ENCODE data around the gene ULK4.
A peak's percentile ranks its signal among the peaks of the same experiment; 100 is the strongest.
"Not testable (repeated sequence)": the region's sequence is repeated elsewhere in the genome, so short reads cannot be mapped to it uniquely, and the experiment has no call there.

Gene ULK4

DNA sequence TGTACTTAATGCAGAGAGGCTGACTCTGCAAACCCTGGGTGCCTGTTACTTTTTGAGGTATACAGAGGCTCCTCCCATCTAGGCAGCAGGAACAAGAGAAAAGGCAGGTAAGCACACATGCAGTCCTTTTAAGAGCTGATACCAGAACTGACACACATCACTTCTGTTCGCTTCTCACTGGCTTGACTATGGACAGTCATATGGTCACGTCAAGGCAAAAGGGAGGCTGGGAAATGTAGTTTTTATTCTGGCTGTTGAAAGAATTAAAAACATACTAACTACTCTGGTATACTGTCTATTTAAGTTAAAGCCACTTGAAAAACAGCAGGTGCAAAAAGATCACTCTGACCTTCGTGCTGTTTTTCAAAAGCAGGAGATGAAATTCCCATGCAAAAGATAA is 544.3 kb downstream of the ULK4 start:
- no peak overlapping the region for H2BK120ac ChIP-seq (ENCODE audit: low read depth, low read length)
- H3K27ac ChIP-seq (ENCODE audit: low read depth, low read length) = no peak overlapping the region
- H3K56ac ChIP-seq (ENCODE audit: low read length) = no peak overlapping the region
- H3K36me3 ChIP-seq (ENCODE audit: control insufficient read depth, insufficient read depth, low read length) = no peaks in the 10 kb centered on the region
- no peak for DNase-seq
- no peak overlapping the region for H4K8ac ChIP-seq (ENCODE audit: low read depth, low read length)
- no peak overlapping the region for H3K9ac ChIP-seq (ENCODE audit: low read length)
- no peak overlapping the region for H3K4me3 ChIP-seq (ENCODE audit: low read length)
- WGBS (ENCODE audit: extremely low coverage, insufficient coverage, low lambda C conversion rate) = no CpG with 5 or more reads among the region's 3 CpGs
- no peaks in the 10 kb centered on the region for H3K79me2 ChIP-seq (ENCODE audit: control insufficient read depth, insufficient read depth, low read length)
- no peak overlapping the region for H4K5ac ChIP-seq (ENCODE audit: low read length)
- H3K4me2 ChIP-seq (ENCODE audit: low read length) = no peak overlapping the region
- H3K4me1 ChIP-seq (ENCODE audit: control insufficient read depth, low read depth, low read length) = no peaks in the 10 kb centered on the region
- no peak overlapping the region for H3K18ac ChIP-seq (ENCODE audit: low read length)
- no peaks in the 10 kb centered on the region for H3K27me3 ChIP-seq (ENCODE audit: insufficient read depth, low read length, poor library complexity)
- H3K23ac ChIP-seq (ENCODE audit: low read length) = no peak overlapping the region
- no peak overlapping the region for H2BK15ac ChIP-seq (replicated peaks; ENCODE audit: low read depth)
- no peak overlapping the region for H2AK5ac ChIP-seq (ENCODE audit: low read length)
- no peak overlapping the region for H2BK5ac ChIP-seq (ENCODE audit: low read length)
- no peaks in the 10 kb centered on the region for H3K79me1 ChIP-seq (ENCODE audit: low read length)
- no peak overlapping the region for H3K4ac ChIP-seq (ENCODE audit: low read depth, low read length)

DNA sequence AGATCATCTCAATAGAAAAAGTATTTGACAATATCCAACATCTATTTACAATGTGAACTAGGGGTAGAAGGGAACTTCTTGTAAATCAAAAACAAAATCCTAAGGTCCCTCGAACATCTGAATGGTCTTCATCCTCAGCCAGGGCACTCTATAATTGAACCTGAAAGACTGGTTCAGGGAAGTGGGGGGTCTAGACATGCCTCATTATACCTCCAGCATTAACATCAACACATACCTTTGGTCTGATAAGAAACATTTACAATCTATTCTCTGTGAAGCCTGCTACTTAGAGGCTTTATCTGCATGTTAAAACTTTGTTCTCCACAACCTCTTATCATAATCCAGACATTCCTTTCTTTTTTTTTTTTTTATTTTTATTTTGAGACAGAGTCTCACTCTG is 550.8 kb downstream of the ULK4 start:
- Histone ChIP-seq H3K4me3 (ENCODE audit: low read length) (no peak overlapping the region), H3K79me1 (ENCODE audit: low read length) (no peaks in the 10 kb centered on the region), H2BK5ac (ENCODE audit: low read length) (peak overlapping the region; percentile 98)

DNA sequence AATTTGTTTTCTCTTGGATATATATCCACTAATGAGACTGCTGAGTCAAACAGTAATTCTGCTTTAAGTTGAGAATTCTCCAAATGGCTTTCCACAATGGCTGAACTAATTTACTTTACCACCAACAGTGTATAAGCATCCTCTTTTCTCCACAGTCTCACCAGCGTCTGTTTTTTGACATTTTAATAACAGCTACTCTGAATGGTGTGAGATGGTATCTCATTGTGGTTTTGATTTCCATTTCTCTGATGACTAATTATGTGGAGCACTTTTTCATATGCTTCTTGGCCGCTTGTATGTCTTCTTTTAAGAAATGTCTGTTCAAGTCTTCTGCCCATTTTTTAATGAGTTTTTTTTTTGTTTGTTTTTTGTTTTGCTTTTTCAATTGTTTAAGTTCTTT is 556.4 kb downstream of the ULK4 start:
- no peak overlapping the region for H4K8ac ChIP-seq (ENCODE audit: low read depth, low read length)
- H3K79me2 ChIP-seq (ENCODE audit: control insufficient read depth, insufficient read depth, low read length) = no peaks in the 10 kb centered on the region
- no peak overlapping the region for H3K18ac ChIP-seq (ENCODE audit: low read length)
- H3K36me3 ChIP-seq (ENCODE audit: control insufficient read depth, insufficient read depth, low read length) = no peaks in the 10 kb centered on the region
- H3K56ac ChIP-seq (ENCODE audit: low read length) = no peak overlapping the region
- no peak overlapping the region for H3K4me2 ChIP-seq (ENCODE audit: low read length)
- H2BK5ac ChIP-seq (ENCODE audit: low read length) = no peak overlapping the region
- no peak overlapping the region for H2BK120ac ChIP-seq (ENCODE audit: low read depth, low read length)
- no CpG with 5 or more reads among the region's 2 CpGs for WGBS (ENCODE audit: extremely low coverage, insufficient coverage, low lambda C conversion rate)
- no peak overlapping the region for H3K27ac ChIP-seq (ENCODE audit: low read depth, low read length)
- H3K4ac ChIP-seq (ENCODE audit: low read depth, low read length) = no peak overlapping the region
- H3K9ac ChIP-seq (ENCODE audit: low read length) = no peak overlapping the region
- no peak overlapping the region for H4K5ac ChIP-seq (ENCODE audit: low read length)
- H3K27me3 ChIP-seq (ENCODE audit: insufficient read depth, low read length, poor library complexity) = no peaks in the 10 kb centered on the region
- no peaks in the 10 kb centered on the region for H3K79me1 ChIP-seq (ENCODE audit: low read length)
- H2AK5ac ChIP-seq (ENCODE audit: low read length) = no peak overlapping the region
- no peak overlapping the region for H3K4me3 ChIP-seq (ENCODE audit: low read length)
- H3K23ac ChIP-seq (ENCODE audit: low read length) = no peak overlapping the region
- H3K4me1 ChIP-seq (ENCODE audit: control insufficient read depth, low read depth, low read length) = no peaks in the 10 kb centered on the region
- DNase-seq = no peak
- H2BK15ac ChIP-seq (replicated peaks; ENCODE audit: low read depth) = no peak overlapping the region

More for the DNA sequence above, 550.8 kb downstream of the ULK4 start:
- Histone ChIP-seq H2BK120ac (ENCODE audit: low read depth, low read length) (no peak overlapping the region), H3K36me3 (ENCODE audit: control insufficient read depth, insufficient read depth, low read length) (no peaks in the 10 kb centered on the region), H3K4me1 (ENCODE audit: control insufficient read depth, low read depth, low read length) (peaks cover 2% of the 10 kb centered on the region), H3K9ac (ENCODE audit: low read length) (no peak overlapping the region), H4K8ac (ENCODE audit: low read depth, low read length) (no peak overlapping the region), H3K27me3 (ENCODE audit: insufficient read depth, low read length, poor library complexity) (no peaks in the 10 kb centered on the region), H4K5ac (ENCODE audit: low read length) (no peak overlapping the region), H3K23ac (ENCODE audit: low read length) (no peak overlapping the region), H3K4ac (ENCODE audit: low read depth, low read length) (no peak overlapping the region), H3K27ac (ENCODE audit: low read depth, low read length) (peak overlapping the region; percentile 76), H3K18ac (ENCODE audit: low read length) (no peak overlapping the region), H2BK15ac (replicated peaks; ENCODE audit: low read depth) (no peak overlapping the region), H3K56ac (ENCODE audit: low read length) (no peak overlapping the region), H2AK5ac (ENCODE audit: low read length) (no peak overlapping the region), H3K79me2 (ENCODE audit: control insufficient read depth, insufficient read depth, low read length) (no peaks in the 10 kb centered on the region), H3K4me2 (ENCODE audit: low read length) (no peak overlapping the region)
- no CpG with 5 or more reads among the region's 1 CpG for WGBS (ENCODE audit: extremely low coverage, insufficient coverage, low lambda C conversion rate)
- peak; percentile 92 for DNase-seq

DNA sequence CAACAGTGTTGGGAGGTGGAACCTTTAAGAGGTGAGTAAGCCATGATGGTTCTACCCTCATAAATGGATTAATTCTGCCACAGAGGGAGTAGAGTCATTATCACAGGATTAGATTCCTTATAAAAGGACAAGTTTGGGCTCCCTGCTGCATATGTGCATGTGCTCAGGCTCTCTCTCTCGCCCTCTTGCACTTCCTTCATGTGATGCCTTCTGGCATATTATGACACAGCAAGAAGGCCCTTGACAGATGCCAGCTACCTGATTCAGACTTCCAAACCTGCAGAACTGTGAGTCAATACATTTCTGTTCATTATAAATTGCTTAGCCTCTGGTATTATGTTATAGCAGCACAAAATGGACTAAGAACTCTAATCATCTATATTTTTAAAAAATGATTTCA is 557.3 kb downstream of the ULK4 start:
- WGBS (ENCODE audit: extremely low coverage, insufficient coverage, low lambda C conversion rate) = no CpG with 5 or more reads among the region's 1 CpG
- no peaks in the 10 kb centered on the region for H3K79me1 ChIP-seq (ENCODE audit: low read length)
- no peak overlapping the region for H3K27ac ChIP-seq (ENCODE audit: low read depth, low read length)
- no peak overlapping the region for H3K4me2 ChIP-seq (ENCODE audit: low read length)
- no peak overlapping the region for H2BK15ac ChIP-seq (replicated peaks; ENCODE audit: low read depth)
- no peaks in the 10 kb centered on the region for H3K27me3 ChIP-seq (ENCODE audit: insufficient read depth, low read length, poor library complexity)
- H4K8ac ChIP-seq (ENCODE audit: low read depth, low read length) = no peak overlapping the region
- H3K4me3 ChIP-seq (ENCODE audit: low read length) = no peak overlapping the region
- no peak overlapping the region for H3K9ac ChIP-seq (ENCODE audit: low read length)
- H3K56ac ChIP-seq (ENCODE audit: low read length) = no peak overlapping the region
- no peak overlapping the region for H3K18ac ChIP-seq (ENCODE audit: low read length)
- H3K4ac ChIP-seq (ENCODE audit: low read depth, low read length) = no peak overlapping the region
- H3K36me3 ChIP-seq (ENCODE audit: control insufficient read depth, insufficient read depth, low read length) = no peaks in the 10 kb centered on the region
- no peak overlapping the region for H3K23ac ChIP-seq (ENCODE audit: low read length)
- H2AK5ac ChIP-seq (ENCODE audit: low read length) = no peak overlapping the region
- no peaks in the 10 kb centered on the region for H3K79me2 ChIP-seq (ENCODE audit: control insufficient read depth, insufficient read depth, low read length)
- H2BK5ac ChIP-seq (ENCODE audit: low read length) = no peak overlapping the region
- DNase-seq = no peak
- no peaks in the 10 kb centered on the region for H3K4me1 ChIP-seq (ENCODE audit: control insufficient read depth, low read depth, low read length)
- H4K5ac ChIP-seq (ENCODE audit: low read length) = no peak overlapping the region
- H2BK120ac ChIP-seq (ENCODE audit: low read depth, low read length) = no peak overlapping the region

DNA sequence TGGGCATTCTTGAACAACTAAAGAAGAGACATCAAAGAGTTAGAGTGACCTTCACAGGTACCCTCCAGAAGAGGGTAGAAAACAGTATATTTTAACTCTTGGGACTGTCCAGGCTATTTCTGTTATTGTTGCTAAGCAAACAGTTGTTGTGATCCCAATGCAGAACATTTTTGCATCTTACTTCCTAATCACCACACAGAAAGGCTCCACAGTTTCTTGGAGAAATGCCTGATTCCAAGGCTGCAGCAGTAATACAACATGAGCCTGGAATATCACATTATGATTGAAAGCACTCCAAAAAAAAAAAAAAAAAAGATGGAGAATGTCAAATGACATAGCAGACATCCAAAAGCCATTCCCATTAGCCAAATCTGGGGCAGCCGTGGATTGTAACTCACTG is 567.0 kb downstream of the ULK4 start:
- Histone ChIP-seq H2BK120ac (ENCODE audit: low read depth, low read length) (no peak overlapping the region), H2BK5ac (ENCODE audit: low read length) (no peak overlapping the region), H3K56ac (ENCODE audit: low read length) (no peak overlapping the region), H3K4ac (ENCODE audit: low read depth, low read length) (no peak overlapping the region), H3K4me2 (ENCODE audit: low read length) (no peak overlapping the region), H2BK15ac (replicated peaks; ENCODE audit: low read depth) (no peak overlapping the region), H3K18ac (ENCODE audit: low read length) (no peak overlapping the region), H3K4me1 (ENCODE audit: control insufficient read depth, low read depth, low read length) (no peaks in the 10 kb centered on the region), H2AK5ac (ENCODE audit: low read length) (no peak overlapping the region), H3K79me1 (ENCODE audit: low read length) (no peaks in the 10 kb centered on the region), H3K4me3 (ENCODE audit: low read length) (no peak overlapping the region), H3K27ac (ENCODE audit: low read depth, low read length) (no peak overlapping the region), H3K23ac (ENCODE audit: low read length) (no peak overlapping the region), H3K36me3 (ENCODE audit: control insufficient read depth, insufficient read depth, low read length) (no peaks in the 10 kb centered on the region), H3K27me3 (ENCODE audit: insufficient read depth, low read length, poor library complexity) (no peaks in the 10 kb centered on the region), H4K8ac (ENCODE audit: low read depth, low read length) (no peak overlapping the region), H3K79me2 (ENCODE audit: control insufficient read depth, insufficient read depth, low read length) (no peaks in the 10 kb centered on the region), H4K5ac (ENCODE audit: low read length) (no peak overlapping the region), H3K9ac (ENCODE audit: low read length) (no peak overlapping the region)
- DNase-seq = no peak
- no CpG with 5 or more reads among the region's 1 CpG for WGBS (ENCODE audit: extremely low coverage, insufficient coverage, low lambda C conversion rate)

DNA sequence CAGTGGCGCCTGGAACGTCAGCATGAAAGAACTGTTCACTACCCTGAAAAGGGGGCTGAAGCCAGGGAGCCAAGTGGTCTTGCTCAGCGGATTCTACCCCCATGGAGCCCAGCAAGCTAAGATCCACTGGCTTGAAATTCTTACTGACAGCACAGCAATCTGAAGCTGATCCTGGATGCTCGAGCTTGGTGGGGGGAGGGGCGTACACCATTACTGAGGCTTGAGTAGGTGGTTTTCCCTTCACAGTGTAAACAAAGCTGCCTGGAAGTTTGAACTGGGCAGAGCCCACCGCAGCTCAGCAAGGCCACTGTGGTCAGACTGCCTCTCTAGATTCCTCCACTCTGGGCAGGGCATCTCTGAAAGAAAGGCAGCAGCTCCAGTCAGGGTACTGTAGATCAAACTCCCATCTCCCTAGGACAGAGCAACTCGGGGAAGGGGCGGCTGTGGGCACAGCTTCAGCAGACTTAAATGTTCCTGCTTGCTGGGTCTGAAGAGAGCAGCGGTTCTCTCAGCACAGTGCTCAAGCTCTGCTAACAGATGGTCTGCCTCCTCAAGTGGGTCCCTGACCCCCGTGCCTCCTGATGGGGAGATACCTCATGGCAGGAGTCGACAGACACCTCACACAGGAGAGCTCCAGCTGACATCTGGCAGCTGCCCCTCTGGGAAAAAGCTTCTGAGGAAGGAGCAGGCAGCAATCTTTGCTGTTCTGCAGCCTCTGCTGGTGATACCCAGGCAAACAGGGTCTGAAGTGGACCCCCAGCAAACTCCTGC is 591.0 kb downstream of the ULK4 start:
- not testable (repeated sequence) for H3K79me1 ChIP-seq (ENCODE audit: low read length); H3K4me2 ChIP-seq (ENCODE audit: low read length); H3K4me1 ChIP-seq (ENCODE audit: control insufficient read depth, low read depth, low read length); H3K9ac ChIP-seq (ENCODE audit: low read length); H3K56ac ChIP-seq (ENCODE audit: low read length); H3K23ac ChIP-seq (ENCODE audit: low read length); H2BK5ac ChIP-seq (ENCODE audit: low read length); H3K4ac ChIP-seq (ENCODE audit: low read depth, low read length); H2AK5ac ChIP-seq (ENCODE audit: low read length); H4K8ac ChIP-seq (ENCODE audit: low read depth, low read length); H3K79me2 ChIP-seq (ENCODE audit: control insufficient read depth, insufficient read depth, low read length); H2BK120ac ChIP-seq (ENCODE audit: low read depth, low read length); H3K18ac ChIP-seq (ENCODE audit: low read length); H3K27ac ChIP-seq (ENCODE audit: low read depth, low read length); H3K4me3 ChIP-seq (ENCODE audit: low read length); H4K5ac ChIP-seq (ENCODE audit: low read length); H3K36me3 ChIP-seq (ENCODE audit: control insufficient read depth, insufficient read depth, low read length); H3K27me3 ChIP-seq (ENCODE audit: insufficient read depth, low read length, poor library complexity); H2BK15ac ChIP-seq (replicated peaks; ENCODE audit: low read depth)
- no CpG with 5 or more reads among the region's 11 CpGs for WGBS (ENCODE audit: extremely low coverage, insufficient coverage, low lambda C conversion rate)
- peak; percentile 49 for DNase-seq

All from mesendoderm (in vitro differentiated cells).